GM18909 (cell line): Measurements from ENCODE around the gene TNFAIP3.

Experiments
- ATAC-seq: cut with Tn5 transposase; IDR thresholded peaks from one replicate; pipeline ENCODE4 v1.9.1; 2021; ENCODE audit warnings: mild to moderate bottlenecking; ENCODE audit not compliant: unreplicated experiment, poor library complexity

TNFAIP3 gene

GRCh38 chr6:137862419-137863090 lies 4.5 kb upstream of the TNFAIP3 start:
- ATAC-seq, result no peak

GRCh38 chr6:137863091-137863797 lies 3.8 kb upstream of the TNFAIP3 start:
- ATAC-seq, result no peak

DNA sequence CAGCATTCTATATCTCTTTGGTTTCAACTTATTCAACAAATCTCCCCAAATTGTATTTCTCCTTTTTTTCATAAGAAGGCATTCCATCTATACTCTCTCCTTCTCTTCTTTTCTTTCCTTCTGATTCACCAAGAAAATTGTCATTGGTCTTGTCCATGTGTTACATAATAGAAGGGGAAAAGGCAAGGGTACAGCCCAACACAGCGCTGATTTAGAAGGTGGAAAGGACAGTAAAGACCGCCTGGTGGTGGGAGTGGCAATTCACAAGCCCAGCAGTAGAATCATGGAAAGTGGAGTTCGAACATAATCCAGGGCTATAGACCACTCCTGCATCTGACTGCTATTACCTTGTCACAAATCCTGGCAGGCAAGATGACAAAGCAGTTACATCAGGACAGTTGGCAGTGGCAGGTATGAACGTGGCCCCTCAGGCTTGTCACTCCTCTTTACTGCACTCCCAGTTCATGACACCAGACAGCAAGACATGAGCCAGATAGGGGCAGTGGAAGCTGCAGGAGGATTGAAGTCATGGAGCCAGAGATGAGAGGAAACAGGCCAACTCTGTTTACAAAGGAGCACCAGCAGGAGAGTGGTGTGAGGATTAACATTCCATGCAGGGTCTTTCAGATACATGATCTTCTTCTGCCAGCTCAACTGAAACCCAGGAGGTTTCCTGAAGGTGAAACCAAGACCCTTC lies 2.1 kb upstream of the TNFAIP3 start:
- no peak for ATAC-seq

GRCh38 chr6:137866200-137866913 lies 702 bp upstream of the TNFAIP3 start:
- peak; percentile 30 for ATAC-seq

DNA sequence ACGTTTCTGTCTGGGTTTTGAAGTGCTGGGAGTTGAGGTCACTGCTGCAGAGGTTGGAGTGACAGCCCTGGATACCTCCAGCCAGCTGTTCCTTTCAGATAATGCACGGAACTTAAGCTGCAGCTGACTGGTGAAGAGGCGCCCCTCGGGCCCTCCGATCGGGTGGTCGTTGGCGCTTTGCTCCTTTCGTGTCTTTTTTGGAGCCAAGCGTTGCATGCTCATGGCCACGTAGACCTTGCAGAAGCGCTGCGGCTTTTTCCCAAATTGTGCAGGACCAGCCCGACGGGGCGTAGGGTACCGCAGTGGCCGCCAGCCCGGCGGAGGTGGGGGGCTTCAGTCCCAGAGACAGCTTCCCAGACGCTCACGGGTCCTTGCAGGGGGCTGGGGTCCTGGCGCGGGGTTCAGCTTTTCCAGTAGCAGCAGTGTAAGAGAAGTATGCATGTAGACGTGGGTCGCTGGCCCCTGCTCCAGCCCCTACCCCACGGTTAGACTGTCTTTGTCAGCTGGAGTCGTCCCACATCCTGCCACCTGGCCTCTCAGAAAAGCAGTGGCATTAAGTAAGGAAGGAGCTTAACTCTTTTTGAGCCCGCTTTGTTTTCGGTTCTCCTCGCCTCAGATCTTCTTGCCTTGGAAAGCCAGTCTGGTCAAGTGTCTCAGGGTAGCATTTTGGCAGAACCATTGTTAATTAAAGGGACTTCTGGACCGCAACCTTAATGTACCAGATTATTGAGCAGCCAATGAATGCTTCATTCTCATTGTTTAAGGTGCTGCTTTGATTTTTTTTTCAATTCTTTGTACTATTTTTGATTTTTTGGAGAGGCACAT lies 838 bp downstream of the TNFAIP3 start:
- peak; percentile 8 for ATAC-seq

DNA sequence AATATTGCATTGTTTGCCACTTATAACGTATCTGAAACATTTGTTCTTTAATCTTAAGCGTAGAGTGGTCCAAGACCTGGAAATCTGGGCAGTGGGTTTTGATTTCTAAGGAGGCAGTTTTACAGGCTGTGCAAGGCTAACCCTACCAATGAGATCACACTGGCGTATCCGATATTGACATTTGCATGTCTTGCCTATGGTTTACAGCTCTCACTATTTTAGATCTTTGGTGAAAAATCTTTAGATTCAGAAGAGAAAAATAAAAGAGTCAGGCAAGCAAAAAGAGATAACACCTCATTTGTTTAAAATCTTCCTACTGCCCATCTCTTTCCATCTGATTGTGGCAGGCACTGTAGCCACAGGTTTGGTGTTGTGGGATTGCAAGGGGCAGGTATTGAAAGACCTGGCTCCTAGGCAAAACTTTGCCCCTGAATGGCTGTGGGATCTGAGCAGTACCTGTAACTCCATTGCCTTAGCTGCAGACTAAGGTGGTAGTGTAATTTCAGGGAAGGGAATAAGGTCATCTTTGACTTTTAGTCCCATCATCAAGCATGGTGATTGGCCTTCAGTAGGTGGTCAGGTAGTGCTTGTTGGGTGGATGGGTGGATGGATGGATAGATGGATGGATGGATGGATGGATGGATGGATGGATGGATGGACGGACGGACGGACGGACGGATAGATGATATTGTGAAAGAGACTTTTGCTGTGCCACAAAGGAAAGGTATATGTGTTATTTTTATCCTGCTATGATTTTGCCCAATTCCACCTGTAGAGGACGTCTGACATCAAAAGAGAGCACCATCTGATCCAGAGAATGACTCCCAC lies 1.9 kb downstream of the TNFAIP3 start:
- ATAC-seq, result no peak

- no peak for ATAC-seq
Observed at GRCh38 chr6:137869549-137870307, 2.7 kb downstream of the TNFAIP3 start.

DNA sequence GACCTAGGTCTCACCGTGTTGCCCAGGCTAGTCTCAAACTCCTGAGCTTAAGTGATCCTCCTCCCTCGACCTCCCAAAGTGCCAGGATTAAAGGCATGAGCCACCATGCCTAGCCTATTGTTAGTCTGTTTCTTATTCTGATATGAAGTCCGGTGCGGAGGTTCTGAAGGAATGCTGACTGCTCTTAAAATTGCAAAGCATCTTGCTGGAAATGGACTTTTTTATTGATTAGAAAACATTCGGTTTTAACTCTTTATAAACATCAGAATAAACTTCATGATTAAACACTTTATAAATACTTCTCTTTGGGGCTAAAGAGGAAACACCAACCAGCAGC lies 3.2 kb downstream of the TNFAIP3 start:
- no peak for ATAC-seq

GRCh38 chr6:137870744-137871247 lies 3.7 kb downstream of the TNFAIP3 start:
- ATAC-seq, result peak; percentile 28

DNA sequence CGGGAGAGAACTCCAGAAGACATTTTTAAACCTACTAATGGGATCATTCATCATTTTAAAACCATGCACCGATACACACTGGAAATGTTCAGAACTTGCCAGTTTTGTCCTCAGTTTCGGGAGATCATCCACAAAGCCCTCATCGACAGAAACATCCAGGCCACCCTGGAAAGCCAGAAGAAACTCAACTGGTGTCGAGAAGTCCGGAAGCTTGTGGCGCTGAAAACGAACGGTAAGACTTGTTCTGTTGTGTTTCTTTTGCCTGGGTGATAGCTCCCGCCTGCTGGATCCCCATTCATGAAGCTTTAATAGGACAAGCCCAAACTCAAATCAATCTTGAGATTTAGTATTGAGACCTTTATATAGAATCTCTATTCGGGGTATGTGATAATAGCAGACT lies 4.2 kb downstream of the TNFAIP3 start:
- ATAC-seq, result no peak

DNA sequence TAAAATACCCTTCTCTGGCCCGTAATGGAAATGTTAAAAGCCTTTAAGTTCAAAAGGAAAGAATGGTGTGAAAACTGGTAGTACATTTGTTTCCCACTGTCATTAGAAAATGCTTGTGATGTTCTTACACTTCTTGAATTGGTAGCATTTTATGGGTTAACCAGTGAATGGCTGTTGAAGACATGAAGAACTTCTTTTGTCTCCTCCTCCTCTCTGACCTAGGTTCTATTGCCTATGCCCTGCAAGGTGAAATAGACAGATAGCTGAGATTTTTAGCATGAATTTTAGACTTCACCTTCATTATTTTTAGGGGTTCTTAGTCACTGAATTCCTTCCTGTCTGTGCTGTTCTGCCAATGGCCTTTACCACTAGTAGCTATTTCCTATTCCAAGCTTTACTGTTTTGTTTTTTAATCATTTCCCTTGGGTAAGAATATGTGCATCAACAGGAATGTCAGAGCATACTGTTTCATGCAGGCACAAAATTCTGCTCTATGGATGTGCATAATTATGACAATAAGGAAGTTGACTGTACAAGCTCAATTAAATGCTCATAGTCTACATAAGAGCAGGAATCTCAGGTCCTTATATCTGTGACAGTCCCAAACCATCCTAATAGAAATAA lies 4.9 kb downstream of the TNFAIP3 start:
- ATAC-seq, result no peak

DNA sequence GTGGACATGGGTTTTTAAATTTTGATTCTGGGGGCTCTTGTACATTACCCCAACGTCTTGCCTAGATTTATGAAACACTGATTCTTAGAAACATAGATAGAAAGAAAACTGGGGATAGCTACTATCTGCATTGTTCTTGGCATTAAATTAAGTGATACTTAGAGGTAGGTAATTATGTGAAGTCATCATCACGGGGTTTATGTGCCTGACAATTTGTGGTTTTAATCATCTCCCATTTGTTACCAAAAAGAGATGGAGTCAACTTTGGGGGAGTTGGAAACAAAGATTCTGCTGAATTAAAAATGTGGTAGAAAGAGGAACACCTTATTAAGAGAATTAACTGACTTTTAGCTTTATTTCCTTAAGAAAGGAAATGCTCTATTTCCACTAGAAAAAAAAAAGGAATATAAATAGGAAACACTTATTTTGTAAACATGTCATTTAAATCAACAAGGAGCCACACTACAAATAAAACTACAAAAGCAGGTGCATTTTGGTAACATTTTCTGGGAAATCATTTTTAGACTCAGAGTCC lies 5.6 kb downstream of the TNFAIP3 start:
- ATAC-seq, result no peak

DNA sequence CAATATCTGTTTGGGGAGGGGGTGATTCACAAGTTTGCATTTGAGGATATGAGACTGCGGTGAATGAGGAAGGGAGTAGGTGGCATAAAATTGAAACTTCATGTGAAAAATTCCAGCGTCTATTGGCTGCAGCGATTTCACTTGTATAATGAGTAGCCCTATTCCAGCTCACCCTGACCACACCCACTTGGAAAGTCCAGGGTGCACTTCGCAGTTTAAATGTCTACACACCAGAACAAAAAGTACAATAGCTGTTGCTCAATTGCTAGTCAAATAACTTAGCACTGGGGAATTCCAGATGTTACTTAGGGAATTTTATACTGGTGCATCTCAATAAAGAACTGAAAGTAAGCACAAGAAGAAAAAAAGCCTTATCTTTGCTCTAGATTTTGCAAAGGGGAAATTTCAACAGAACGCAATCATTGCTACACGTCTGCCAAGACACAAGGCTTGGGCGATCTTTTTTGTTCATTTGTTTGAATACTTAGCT lies 6.3 kb downstream of the TNFAIP3 start:
- ATAC-seq, result peak; percentile 40

DNA sequence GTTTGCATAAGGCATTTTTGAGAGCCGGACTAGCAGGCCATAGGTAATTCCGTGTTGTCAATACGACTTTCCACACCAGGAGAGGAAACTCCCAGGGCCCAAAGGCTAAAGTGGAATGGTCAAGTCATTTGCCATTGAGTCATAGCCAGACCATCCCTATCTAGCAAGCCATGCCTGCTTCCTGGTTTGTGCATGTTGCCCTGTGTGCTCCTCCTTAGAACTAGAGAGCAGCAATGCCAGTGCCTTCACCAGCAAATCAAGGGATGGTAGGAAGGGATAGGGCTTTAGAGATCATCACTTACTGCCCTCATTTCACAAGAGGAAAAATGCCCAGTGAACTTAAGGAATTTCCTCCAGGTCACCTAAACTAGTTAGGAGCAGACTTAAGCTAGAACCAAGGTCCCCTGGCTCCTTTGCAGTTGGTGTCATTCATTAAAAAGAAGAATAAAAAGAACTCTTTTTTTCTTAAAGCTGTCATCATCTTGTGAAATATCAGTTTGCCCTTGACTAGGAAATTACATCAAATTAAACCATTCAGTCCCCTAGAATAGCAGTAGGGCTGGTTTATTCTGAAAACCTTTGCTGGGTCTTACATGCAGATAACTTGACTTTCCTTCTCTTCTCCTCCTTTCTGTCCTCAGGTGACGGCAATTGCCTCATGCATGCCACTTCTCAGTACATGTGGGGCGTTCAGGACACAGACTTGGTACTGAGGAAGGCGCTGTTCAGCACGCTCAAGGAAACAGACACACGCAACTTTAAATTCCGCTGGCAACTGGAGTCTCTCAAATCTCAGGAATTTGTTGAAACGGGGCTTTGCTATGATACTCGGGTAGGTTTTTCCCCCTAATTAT lies 7.4 kb downstream of the TNFAIP3 start:
- no peak for ATAC-seq

DNA sequence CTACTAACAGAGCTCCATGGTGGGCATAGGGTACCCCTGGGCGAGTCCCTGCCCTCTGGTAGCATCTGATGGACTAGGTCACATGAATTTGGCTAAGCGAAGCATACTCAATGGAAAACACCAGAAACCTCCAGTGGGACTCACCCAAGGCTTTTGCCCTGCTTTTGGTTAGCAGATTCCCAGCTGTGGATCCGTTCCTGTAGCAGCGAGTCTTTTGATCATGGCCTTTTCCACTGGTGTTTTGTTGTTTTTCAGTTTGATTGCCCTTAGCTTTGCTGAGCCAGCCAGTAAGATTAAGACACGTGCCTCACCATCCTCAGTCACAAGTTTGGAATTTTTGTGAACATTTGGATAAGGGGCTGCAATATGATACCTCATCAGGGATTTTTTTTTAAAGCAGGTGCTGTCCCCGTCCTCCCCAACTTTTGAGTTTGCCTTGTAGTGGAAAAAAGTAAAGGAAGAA lies 8.0 kb downstream of the TNFAIP3 start:
- ATAC-seq, result no peak

DNA sequence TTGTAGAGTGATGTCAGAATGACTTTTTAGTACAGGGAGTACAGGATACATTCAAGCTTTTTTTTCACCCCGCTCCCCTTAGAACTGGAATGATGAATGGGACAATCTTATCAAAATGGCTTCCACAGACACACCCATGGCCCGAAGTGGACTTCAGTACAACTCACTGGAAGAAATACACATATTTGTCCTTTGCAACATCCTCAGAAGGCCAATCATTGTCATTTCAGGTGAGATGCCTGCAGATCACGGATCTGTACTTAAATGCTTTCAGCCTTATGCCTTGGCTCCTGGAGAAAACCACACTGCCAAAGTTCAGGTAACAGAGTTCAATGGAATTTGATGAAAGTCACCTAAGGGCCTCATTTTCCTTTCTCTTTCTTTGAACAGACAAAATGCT lies 8.5 kb downstream of the TNFAIP3 start:
- no peak for ATAC-seq

DNA sequence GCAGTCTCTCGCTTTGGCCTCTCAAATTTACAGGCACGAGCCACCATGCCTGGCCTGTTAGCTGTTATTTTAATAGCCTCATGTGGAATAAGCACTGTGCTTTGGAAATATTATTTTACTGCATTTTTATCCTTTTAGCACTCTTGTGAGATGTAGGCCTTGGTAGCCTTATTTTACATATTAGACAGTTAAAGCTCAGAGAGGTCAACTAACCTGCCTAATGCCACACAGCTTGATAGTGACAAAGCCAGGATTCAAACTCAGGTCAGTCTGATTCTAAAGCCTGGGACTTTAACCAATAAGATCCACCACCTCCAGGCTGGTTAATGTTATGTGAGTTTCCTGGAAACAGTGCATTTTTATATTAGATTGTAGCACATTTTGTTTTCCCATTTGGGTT lies 9.5 kb downstream of the TNFAIP3 start:
- no peak for ATAC-seq
